HG02870 (cell line): Measurements from ENCODE around the gene SERPINA5.

Experiments used
- ATAC-seq: cut with Tn5 transposase; IDR thresholded peaks from one replicate; pipeline ENCODE4 v1.9.1; 2021; ENCODE audit warnings: mild to moderate bottlenecking, moderate library complexity; ENCODE audit not compliant: unreplicated experiment

Gene SERPINA5

DNA sequence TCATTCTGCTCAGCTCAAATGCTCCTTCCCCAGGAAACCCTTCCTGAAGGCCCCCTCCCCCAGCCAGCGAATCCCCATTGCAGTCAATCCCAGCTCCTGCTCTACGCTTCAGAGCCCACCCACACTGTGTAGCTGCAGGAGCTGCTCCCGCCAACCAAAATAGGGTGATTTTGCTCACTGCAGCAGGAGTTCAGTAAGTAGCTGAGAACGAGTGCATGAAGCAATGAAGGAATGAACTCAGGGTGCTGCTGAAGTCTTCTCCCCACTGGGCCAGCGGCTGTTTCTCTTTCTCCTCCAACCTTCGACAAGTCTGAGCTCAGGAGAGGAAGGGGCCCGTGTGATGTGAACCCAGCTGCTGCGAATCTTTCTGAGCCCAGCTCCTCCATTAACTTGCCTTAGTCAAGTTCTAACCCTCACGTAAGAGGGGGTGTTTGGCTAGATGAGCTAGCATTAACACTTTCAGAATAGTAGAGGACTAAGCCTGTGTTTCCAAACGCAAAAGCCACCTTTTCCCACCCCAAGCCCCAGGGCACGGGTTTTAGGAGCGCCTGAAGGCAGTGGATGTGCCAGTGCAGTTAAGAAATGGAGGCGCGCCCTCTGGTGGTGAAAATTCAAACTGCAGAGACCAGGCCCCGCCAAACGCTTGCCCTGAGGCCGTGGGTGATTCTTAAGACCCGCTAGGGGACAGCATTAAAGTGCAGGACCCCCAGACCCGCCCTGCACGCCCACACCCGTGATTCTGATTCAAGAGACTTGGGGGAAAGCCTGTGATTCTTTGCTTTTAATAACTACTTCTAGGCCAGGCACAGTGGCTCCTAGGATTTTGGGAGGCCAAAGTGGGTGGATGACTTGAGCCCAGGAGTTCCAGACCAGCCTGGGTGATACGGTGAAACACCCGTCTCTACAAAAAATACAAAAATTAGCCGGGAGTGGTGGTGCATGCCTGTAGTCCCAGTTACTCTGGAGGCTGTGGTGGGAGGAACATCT lies 31.9 kb upstream of the SERPINA5 start:
- no peak for ATAC-seq

DNA sequence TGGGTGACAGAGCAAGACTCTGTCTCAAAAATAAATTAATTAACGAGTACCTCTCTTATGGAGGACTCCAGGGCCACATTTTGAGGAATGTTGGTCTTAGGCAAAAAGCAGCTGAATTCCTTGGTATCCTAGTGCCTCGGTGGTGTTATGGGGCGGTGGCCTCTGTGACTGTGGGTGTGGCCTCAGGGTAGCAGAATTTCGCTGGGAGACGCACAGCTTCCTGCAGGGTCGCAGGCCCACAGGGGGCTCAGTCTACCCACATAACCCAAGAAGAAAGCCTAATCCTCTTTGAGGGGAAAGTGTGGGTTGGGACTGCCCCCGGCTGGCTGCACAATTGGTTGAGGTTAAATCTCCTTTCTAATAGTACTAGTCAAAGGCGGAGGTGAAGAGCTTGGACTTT lies 31.2 kb upstream of the SERPINA5 start:
- no peak for ATAC-seq

DNA sequence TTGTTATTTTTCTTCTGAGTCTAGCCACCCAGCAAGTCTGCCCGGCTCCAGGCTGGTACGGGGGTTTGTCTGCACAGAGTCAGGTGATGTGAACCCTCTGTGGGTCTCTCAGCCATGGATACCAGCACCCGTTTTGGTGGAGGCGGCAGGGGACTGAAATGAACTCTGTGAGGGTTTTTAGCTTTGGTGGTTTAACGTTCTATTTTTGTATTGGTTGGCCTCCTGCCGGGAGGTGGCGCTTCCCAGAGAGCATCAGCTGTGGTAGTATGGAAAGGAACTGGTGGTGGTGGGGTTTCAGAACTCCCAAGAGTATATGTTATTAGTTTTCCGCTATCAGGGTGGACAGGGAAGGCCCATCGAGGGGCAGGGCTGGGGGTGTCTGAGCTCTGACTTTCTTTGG lies 25.2 kb upstream of the SERPINA5 start:
- ATAC-seq = no peak

DNA sequence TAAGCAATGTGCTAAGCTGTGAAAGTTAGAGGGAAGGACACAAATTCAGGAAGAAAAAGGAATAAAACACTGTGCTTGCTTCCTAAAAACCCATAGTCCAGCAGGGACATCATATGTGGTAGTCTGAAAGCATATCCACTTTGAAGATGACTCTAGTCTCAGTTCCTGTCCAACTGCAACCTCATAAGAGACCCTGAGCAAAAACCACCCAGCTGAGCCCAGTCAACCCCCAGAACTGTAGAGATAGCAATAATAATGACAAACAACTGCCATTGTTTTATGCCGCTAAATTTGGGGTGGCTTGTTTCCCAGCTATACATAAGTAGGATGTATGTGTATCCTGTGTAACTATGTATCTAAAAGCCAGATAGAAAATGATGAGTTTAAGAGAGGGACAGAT lies 23.9 kb upstream of the SERPINA5 start:
- no peak for ATAC-seq

DNA sequence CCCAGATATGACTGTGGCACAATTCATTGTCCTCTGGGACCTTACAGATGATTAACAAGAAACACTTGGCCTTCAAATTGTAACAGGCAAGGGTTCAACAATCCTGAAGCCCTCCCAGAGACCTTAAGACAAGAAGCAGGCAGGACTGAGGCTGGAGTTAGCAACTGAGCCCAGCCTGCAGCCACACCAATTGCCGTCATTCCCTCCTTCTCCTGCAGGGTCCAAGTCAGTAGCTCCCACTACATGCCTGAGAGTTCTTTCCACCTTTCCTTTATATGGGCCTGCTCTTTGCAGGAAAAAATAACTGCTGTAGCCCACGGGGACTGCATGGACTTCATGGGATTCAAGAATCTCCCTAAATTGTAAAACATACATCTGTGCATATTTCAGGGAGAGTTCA lies 22.4 kb upstream of the SERPINA5 start:
- ATAC-seq = no peak

DNA sequence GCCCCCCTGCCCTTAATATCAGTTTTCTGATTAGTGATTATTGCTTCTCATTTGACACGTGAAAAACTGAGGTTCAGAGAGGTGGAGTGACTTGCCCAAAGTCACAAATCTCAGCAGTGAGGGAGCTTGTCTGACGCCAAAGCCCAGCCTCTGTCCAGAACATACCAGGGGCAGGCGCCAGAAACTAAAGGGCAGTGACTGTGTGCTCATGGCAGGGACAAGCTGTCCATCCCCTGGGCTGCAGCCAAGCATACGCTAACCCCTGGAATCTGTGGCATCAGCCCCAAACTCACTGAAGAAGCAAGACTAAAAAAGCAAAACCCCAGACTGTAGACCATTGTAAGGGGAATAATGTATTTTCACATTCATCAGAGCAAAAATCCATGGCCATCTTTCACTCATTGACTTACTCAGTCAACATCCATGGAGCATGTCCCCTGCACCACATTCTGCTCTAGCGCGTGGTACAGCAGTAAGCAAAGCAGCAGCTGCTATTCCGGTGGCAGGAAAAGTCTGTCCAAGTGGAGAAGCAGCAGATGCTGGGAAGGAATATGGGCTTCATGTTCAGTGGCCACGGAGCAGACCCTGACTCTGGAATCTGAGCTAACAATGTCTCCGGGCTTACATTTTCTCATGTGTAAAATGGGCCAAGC lies 21.5 kb upstream of the SERPINA5 start:
- ATAC-seq = no peak

DNA sequence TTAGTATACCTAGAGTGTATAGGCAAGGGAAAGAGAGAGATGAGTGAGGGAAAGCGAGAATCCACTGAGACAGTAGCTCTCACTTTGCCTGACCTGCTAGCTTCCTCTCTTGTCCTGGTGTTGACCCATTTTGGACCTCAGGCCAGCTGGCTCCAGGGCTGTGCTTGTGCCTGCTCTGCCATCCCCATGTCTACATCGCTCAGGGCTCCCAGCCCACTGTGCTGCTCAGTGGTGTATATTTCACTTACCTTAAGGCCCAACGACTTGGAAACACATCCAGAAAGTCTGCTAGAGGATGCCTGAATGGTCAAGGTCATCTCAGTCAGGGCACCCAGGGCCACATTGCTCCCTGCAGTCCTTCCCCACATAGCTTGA lies 20.9 kb upstream of the SERPINA5 start:
- ATAC-seq = no peak

DNA sequence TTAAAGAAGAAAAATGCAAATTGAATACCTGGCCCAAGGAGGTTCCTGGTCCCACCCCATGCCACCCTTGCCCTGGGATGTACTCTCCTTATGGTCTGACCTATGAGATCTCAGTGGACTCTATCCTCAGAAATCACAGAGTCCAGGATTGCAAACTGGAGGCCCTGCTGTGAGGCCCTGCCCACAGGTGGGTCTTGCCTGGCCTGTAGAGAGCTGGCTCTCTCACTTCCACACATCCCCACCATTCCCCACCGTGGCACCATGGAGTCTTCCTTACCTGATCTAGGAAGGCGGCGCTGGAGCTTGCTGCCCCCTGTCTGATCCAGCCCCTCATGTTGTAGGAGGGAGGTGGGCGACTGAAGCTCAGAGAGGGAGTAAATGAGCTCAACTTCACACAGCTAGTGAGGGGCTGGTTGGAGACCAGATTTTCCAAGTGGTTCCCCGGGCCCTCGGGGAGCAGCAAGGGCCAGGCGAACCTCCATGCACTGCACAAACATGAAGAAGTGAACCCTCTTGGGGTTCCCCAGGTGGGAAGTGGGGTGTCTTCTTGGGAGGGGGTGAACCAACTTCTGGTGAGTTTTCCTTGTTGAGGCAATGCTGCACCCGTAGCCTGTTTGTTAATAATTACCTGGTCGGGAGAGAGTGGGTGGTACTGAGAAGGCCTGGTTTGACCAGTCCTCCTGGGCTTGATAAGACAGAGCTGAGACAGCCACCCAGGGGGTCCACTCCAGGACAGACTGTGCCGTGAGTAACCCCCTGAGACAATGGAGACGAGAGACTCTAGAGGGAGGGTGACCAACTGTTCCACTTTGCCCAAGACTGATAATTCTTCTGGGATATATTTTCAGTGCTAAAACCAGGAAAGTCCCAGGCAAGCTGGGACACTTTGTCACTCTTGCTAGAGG lies 20.2 kb upstream of the SERPINA5 start, which contains the start of gene SERPINA4:
TSS of gene SERPINA4 (plus strand) at position 692 of the 905 bp plus-strand sequence. CDS start 2,041 bp downstream, outside the sequence.
- ATAC-seq = no peak

DNA sequence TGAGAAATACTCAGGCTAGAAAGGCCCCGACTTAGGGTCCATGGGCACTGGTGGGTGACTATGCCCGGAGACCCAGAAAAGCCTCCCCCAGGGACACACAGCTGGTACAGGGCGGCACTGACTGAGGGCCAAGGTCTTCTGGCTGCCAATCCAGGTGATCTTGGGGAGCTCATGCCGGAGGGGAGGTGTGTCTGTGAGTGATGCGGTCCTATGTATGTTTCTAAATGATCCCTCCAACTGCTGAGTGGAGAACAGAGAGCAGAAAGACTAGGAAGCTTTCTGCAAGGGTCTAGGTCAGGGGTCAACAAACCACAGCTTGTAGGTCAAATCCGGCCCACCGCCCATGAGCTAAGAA lies 19.6 kb upstream of the SERPINA5 start:
- ATAC-seq = no peak

DNA sequence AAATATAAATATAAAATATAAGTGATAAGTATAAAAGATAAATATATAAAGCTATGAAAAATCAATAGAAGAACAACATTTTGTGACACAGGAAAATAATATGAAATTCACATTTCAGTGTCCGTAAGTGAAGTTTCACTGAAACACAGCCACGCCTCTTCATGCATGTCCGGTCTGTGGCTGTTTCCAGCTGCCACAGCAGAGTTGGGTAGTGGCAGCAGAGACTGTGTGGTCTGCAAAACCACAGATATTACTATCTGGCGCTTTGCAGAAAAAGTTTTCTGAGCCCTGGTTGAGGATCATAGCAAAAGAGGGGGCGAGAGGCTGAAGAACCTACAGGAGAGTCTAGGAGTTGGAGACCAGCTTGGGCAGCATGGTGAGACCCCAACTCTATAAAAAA lies 19.2 kb upstream of the SERPINA5 start:
- no peak for ATAC-seq

DNA sequence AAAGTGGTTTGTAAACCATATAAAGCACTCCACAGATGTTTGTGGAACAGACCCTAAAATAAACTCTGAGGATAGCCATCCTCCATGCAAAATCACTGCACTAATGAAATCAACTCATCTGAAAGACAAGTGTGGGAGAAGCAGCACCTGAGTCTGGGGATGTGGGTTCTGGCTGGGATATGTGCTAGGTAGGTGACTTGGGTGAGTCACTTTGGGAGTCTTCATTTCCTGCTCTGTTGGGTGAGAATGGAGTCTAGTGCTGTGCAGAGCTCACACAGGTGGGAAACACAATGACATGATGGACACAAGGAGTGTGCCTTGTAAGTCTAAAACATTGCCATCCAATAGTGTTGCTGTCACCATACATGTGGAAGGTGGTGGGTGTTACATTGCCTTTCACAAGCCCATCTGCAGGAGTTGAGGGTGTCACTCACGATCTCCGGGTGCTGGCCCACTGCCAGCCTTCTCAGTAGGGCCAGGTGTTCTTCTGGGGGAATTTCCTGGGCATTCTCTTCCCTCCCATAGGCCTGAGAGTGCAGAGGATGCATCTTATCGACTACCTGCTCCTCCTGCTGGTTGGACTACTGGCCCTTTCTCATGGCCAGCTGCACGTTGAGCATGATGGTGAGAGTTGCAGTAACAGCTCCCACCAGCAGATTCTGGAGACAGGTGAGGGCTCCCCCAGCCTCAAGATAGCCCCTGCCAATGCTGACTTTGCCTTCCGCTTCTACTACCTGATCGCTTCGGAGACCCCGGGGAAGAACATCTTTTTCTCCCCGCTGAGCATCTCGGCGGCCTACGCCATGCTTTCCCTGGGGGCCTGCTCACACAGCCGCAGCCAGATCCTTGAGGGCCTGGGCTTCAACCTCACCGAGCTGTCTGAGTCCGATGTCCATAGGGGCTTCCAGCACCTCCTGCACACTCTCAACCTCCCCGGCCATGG lies 18.0 kb upstream of the SERPINA5 start:
- ATAC-seq = no peak

DNA sequence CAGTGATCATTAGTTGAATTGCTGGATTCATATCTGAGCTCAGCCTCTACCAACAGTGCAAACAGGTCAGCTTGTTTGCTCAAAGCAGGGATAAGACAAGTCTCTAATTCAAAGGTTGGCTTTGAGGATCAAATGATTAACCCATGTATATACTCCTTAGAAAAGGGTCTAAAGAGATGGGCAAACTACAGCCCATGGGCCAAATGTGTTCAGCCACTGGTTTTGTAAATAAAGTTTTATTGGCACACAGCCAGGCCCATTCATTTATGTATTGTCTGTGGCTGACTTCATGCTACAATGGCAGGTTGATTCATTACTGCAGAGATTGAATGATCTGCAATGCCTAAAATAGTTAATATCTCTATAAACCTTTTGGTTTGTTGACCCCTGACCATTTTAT lies 16.8 kb upstream of the SERPINA5 start:
- no peak for ATAC-seq

DNA sequence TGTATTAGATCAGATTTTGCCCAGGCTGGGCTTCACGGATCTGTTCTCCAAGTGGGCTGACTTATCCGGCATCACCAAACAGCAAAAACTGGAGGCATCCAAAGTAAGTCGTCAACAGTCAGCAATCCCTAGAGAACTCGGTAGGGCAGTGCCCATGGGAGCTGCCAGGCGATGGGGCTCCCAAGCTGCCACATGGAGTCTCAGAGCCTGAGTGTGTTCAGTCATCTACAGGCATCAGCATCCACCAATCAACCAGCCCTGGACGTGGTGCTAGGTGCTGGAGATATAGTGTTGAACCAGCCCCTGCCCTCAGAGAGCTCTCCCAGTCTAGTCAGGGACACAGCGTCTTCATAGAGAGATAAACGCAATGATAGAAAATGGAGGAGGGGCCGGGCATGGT lies 13.0 kb upstream of the SERPINA5 start:
- ATAC-seq = no peak

DNA sequence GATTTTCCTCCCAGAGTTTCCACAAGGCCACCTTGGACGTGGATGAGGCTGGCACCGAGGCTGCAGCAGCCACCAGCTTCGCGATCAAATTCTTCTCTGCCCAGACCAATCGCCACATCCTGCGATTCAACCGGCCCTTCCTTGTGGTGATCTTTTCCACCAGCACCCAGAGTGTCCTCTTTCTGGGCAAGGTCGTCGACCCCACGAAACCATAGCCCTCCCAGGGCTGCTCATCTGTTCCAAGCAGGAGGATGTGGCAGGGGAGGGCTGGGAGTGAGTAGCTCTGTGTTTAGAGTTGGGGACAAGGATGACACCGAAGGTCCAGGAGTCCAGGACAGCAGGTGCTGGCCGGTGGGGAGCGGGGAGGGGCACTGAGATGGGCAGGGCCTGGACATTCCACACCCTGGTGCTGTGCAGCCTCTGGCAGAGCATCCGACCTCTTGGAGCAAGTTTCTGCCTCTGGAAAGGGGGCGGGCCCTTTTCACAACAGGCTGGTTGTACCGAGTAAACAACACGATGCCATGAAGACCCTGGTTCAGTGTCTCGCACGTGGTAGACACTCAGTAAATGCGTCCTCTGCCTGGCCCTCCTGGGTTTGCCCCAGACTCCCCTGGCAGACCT lies 11.7 kb upstream of the SERPINA5 start:
- ATAC-seq = no peak

DNA sequence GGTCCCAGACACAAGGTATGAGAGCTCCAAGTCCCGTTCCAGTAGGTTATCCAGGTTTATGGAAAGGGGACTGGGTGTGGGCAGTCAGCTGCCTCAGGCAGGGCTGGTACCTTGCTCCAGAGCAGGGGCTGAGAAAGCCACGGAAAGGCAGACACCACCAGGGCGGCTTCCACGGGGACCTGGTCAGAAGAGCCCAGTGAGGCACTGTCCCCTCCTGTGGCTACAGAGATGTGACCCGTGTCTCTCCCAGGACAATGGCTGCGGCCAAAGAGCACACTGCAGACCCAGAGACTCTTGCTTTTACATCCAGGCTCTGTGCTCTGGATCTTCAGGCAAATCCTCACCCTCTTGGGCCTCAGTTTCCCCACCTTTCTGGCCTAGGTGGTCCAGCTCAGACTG lies 11.2 kb upstream of the SERPINA5 start:
- no peak for ATAC-seq

DNA sequence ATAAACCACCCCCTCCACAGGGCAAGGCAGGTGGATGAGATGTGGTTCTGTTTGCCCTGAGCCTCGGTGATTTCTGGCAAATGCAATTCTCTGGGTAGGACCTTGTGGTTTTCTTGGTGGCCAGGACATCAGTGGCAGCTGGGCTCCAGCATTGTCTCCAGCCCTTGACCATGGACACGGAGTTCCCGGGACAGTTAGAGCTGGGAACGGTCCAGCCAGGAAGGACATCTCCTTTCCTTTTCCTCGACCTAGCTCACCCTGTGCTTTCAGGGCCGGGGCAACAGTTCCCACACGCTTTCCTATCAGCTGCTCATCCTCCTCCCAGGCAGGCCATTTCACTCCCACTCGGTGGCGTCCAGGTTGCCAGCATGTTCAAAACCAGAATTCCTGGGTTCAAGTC lies 10.8 kb upstream of the SERPINA5 start:
- ATAC-seq = no peak

DNA sequence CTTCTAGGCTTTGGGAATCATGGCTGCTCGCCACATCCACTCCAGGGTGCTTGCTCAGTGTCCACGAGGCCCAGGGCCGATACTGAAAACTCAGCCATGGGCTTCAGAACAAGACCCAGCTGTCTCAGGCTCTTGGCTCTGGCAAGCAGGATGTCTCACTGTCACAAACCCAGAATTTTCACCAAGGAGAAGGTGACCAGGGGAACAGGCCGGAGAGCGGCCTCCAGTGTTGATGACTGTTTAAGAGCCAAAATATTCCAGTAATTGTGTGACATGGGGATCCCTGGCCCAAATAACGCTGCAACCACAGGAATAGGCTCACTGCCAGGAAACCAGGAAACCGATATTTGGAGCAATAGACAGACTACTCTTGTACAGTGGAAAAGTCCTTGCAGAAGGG lies 9.8 kb upstream of the SERPINA5 start:
- no peak for ATAC-seq

DNA sequence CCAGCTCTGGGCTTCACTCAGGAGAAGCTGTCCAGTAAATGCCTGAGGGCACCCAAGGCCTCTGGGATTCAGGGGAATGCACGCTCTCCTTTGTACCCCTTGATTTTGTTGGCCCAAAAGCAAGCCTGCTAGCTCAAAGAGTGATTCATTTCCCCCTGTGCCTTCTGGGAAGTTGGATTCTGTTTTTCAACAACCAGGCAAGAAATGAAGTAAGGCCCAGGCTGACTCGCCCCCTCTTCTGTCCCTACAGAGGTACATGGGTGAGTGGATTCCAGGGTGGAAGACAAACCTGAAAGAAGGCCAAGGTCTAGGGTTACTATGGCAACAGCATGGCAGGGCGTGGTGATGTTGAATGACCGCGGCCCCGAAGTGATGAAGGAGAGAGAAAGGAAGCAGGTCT lies 9.3 kb upstream of the SERPINA5 start:
- no peak for ATAC-seq

DNA sequence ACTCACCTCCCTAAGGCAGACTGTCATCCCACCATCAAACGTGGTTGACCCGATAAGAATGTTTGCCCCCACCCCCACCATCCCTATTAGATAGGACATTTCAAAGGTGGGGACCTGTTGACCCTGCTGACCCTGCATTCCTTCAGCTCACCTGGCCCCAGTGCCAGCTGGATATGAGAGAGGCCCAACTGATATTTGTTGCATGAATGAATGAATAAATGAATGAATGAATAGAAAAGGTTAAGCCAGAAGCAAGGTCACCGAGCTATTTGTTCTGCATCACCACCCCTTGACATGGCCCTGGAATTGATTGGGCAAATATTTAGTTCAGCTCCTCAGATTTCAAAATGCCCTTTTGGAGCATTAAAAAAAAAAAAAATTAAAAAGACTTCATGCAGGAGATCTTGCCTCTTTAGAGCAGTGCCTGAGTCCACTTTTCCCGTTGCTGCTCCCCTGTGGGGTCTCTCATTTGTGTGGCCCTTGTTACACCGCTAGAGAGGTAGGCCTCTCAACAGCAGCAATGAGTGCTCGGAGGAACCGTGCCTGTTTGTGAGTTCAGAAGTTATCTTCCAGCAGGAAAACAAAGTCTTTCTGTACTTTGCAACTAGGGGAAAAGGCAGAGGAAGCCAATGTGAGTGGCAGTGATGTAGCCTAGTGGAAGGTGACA lies 8.5 kb upstream of the SERPINA5 start:
- no peak for ATAC-seq
